Sigmoid colon (tissue), 3 donors: ENCODE measurements around the gene TSSK6.

ENCODE experiments used
- CTCF ChIP-seq, 4 experiments: fragments of 450-650 bp in 3 of 4; fragments of 200-600 bp in 1 of 4; IDR thresholded peaks; one replicate each; pipeline ENCODE4 v1.5.1; 2016 to 2019; ENCODE audit warnings: antibody characterized with exemption in 4 of 4, mild to moderate bottlenecking in 3 of 4, moderate library complexity in 2 of 4
- POLR2A ChIP-seq, 2 donors: fragments of 450-650 bp; IDR thresholded peaks; one replicate each; pipeline ENCODE4 v1.6.1; 2016; ENCODE audit warnings: antibody characterized with exemption in 2 of 2, mild to moderate bottlenecking in 2 of 2, moderate library complexity in 2 of 2

DNA sequence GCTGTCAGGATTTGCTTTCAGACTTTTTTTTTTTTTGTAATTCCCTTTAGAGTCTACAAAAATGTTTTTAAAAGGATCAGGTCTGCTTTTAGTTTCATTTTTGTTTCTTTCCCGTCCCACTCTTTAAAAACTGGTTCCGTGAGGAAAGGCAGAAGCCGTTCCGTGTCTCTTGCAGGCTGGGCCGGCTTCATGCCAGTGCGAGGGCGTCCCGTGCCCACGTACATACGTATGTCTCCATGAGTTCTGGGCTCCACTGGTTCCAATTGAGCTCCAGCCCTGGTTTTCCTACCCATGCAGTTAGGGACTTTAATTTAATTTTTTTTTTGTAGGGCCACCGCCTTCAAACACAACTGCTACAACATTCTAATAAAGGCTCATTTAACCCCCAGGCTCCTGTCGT is 8.8 kb downstream of the TSSK6 start:
- TF ChIP-seq CTCF (IDR thresholded peaks at IDR 0.05) (no peak), POLR2A (IDR thresholded peaks at IDR 0.05) (no peak)
